Liver (tissue), 9 donors: ENCODE data around the gene SPECC1. TPM values are rescaled to one million over a fixed set of nuclear protein-coding genes. Genes with fewer than 3 reads are reported as not detected.
A peak's percentile ranks its signal among the peaks of the same experiment; 100 is the strongest.

Experiments
- DNase-seq: peaks from one replicate; pipeline ENCODE4 v3.0.0-alpha.2; 2017; ENCODE audit warnings: low spot score
- H3K27ac ChIP-seq, 2 donors: one replicate each; pipeline ENCODE4 v1.7.0; 2013; ENCODE audit warnings: inconsistent platforms in 2 of 2, low read length in 2 of 2, control low read depth in 1 of 2, low read depth in 1 of 2, mild to moderate bottlenecking in 1 of 2
- H3K27me3 ChIP-seq, 4 donors: one replicate each; pipeline versions ENCODE4 v1.6.1 to v1.7.0; 2013; ENCODE audit warnings: low read length in 3 of 4, inconsistent platforms in 1 of 4, mild to moderate bottlenecking in 1 of 4, moderate library complexity in 1 of 4; ENCODE audit not compliant: control insufficient read depth in 4 of 4, insufficient read depth in 4 of 4
- H3K36me3 ChIP-seq, 4 donors: one replicate each; pipeline versions ENCODE4 v1.6.1 to v1.7.0; 2013; ENCODE audit warnings: low read length in 3 of 4, mild to moderate bottlenecking in 3 of 4, low read depth in 1 of 4, moderate library complexity in 1 of 4; ENCODE audit not compliant: control insufficient read depth in 4 of 4, insufficient read depth in 3 of 4
- H3K4me1 ChIP-seq, 4 donors: one replicate each; pipeline versions ENCODE4 v1.6.1 to v1.7.0; 2013; ENCODE audit warnings: low read length in 3 of 4, mild to moderate bottlenecking in 3 of 4, moderate library complexity in 1 of 4; ENCODE audit not compliant: control insufficient read depth in 4 of 4, insufficient read depth in 4 of 4
- H3K4me3 ChIP-seq, 3 donors: one replicate each; pipeline versions ENCODE4 v1.6.1 to v1.7.0; 2013; ENCODE audit warnings: low read length in 3 of 3, control low read depth in 1 of 3, low read depth in 1 of 3, mild to moderate bottlenecking in 1 of 3
- H3K9ac ChIP-seq, 2 donors: one replicate each; pipeline ENCODE4 v1.7.0; 2013; ENCODE audit warnings: low read length in 2 of 2, mild to moderate bottlenecking in 2 of 2, moderate library complexity in 2 of 2, control low read depth in 1 of 2, low read depth in 1 of 2
- H3K9me3 ChIP-seq, 4 donors: one replicate each; pipeline versions ENCODE4 v1.6.1 to v1.7.0; 2013; ENCODE audit warnings: low read length in 3 of 4; ENCODE audit not compliant: control insufficient read depth in 4 of 4
- HNF4G ChIP-seq: IDR thresholded peaks from 2 replicates; pipeline ENCODE4 v1.6.1; 2016; ENCODE audit warnings: antibody characterized with exemption
- RAD21 ChIP-seq, 2 donors: IDR thresholded peaks; 2 replicates each; pipeline ENCODE4 v1.6.1; 2016; ENCODE audit warnings: antibody characterized with exemption in 2 of 2, mild to moderate bottlenecking in 2 of 2
- RXRA ChIP-seq, 2 donors: IDR thresholded peaks; 2 replicates each; pipeline ENCODE4 v1.6.1; 2017 to 2018; ENCODE audit warnings: antibody characterized with exemption in 2 of 2, mild to moderate bottlenecking in 1 of 2
- SP1 ChIP-seq: IDR thresholded peaks from 2 replicates; pipeline ENCODE4 v1.6.1; 2018; ENCODE audit warnings: antibody characterized with exemption, mild to moderate bottlenecking
- YY1 ChIP-seq: IDR thresholded peaks from 2 replicates; pipeline ENCODE4 v1.6.1; 2016; ENCODE audit warnings: antibody characterized with exemption, mild to moderate bottlenecking
- WGBS: extraction: QIAGEN DNeasy Blood & Tissue Kit; methylation state at CpG from one replicate; pipeline ENCODE4 v1.1.7; 2013; 5-methylcytosine and 5-hydroxymethylcytosine counted together
- polyA plus RNA-seq, 2 donors: library from polyadenylated mRNA; stranded (reverse) in 1 of 2; unstranded in 1 of 2; fragments of 200-250 nt in 1 of 2; fragments of >200 nt in 1 of 2; fragmentation: Nextera tagmentation in 1 of 2; extraction: Ambion mirVana in 1 of 2; gene quantifications; one replicate each; pipeline versions ENCODE4 v1.2.1 to v1.2.3, GENCODE V29; 2013 to 2015
- total RNA-seq, 2 donors: library from RNA; depleted of rRNA; stranded (reverse); fragments of >200 nt; gene quantifications; one replicate each; pipeline ENCODE4 v1.2.3, GENCODE V29; 2014
- TF ChIP-seq, protein P1 (sequence below): IDR thresholded peaks from 2 replicates; pipeline ENCODE4 v1.6.1; 2016; ENCODE audit warnings: antibody characterized with exemption, mild to moderate bottlenecking
- TF ChIP-seq, protein P2 (sequence below): IDR thresholded peaks from 2 replicates; pipeline ENCODE4 v1.6.1; 2016; ENCODE audit warnings: antibody characterized with exemption
- TF ChIP-seq, protein P3 (sequence below): fragments of 150-350 bp; IDR thresholded peaks from 2 replicates; pipeline ENCODE4 v1.5.1; 2017; ENCODE audit warnings: improper control_type of control experiment, low read depth, low read length; ENCODE audit not compliant: missing input control
- donor health status: healthy.
- donor health status: healthy.
- donor health status: healthy.
- donor health status: healthy.
- donor health status: healthy.

The SPECC1 gene
- total and polyA plus RNA-seq, 4 donors, result 0.36 to 70.3 (median 1.8) TPM

DNA sequence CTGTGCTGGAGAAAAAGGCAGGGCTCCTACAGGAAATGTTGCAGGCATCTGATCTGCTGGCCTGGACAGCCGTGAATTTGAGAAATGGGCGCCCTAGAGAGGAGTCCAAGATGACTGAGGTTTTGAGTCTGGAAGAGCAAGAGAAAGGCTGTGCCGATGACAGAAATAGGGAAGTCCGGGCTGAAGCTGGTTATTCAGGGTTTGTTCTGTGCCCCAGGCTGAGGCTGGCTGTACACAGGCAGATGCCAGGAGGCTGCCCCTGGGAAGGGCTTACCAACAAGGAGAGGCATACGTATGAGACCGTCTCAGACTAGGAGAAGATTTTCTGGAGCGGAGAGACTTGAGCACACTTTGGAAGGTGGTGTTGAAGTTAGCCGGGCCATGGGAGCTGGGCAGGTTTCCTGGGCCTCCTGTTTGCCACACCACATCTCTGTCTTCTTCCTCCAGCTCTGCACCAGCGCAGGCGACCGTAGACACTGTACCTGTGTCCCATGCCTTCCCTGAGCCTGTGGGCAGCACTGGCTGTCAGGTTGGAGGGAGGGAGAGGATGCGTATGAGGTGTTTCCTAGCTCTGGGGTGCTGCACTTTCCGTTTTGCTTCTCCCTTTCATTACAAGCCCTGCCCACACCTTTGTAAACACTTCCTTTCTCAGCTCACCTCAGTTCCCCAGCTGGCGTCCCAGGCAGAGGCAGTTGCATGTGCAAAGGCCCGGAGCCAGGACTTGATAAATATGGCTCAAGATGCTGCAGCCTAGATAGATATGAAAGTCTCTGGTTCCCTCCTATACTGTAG lies 80.8 kb downstream of the SPECC1 start (continued):
- TF ChIP-seq, protein P1, sequence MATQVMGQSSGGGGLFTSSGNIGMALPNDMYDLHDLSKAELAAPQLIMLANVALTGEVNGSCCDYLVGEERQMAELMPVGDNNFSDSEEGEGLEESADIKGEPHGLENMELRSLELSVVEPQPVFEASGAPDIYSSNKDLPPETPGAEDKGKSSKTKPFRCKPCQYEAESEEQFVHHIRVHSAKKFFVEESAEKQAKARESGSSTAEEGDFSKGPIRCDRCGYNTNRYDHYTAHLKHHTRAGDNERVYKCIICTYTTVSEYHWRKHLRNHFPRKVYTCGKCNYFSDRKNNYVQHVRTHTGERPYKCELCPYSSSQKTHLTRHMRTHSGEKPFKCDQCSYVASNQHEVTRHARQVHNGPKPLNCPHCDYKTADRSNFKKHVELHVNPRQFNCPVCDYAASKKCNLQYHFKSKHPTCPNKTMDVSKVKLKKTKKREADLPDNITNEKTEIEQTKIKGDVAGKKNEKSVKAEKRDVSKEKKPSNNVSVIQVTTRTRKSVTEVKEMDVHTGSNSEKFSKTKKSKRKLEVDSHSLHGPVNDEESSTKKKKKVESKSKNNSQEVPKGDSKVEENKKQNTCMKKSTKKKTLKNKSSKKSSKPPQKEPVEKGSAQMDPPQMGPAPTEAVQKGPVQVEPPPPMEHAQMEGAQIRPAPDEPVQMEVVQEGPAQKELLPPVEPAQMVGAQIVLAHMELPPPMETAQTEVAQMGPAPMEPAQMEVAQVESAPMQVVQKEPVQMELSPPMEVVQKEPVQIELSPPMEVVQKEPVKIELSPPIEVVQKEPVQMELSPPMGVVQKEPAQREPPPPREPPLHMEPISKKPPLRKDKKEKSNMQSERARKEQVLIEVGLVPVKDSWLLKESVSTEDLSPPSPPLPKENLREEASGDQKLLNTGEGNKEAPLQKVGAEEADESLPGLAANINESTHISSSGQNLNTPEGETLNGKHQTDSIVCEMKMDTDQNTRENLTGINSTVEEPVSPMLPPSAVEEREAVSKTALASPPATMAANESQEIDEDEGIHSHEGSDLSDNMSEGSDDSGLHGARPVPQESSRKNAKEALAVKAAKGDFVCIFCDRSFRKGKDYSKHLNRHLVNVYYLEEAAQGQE, result no peak

DNA sequence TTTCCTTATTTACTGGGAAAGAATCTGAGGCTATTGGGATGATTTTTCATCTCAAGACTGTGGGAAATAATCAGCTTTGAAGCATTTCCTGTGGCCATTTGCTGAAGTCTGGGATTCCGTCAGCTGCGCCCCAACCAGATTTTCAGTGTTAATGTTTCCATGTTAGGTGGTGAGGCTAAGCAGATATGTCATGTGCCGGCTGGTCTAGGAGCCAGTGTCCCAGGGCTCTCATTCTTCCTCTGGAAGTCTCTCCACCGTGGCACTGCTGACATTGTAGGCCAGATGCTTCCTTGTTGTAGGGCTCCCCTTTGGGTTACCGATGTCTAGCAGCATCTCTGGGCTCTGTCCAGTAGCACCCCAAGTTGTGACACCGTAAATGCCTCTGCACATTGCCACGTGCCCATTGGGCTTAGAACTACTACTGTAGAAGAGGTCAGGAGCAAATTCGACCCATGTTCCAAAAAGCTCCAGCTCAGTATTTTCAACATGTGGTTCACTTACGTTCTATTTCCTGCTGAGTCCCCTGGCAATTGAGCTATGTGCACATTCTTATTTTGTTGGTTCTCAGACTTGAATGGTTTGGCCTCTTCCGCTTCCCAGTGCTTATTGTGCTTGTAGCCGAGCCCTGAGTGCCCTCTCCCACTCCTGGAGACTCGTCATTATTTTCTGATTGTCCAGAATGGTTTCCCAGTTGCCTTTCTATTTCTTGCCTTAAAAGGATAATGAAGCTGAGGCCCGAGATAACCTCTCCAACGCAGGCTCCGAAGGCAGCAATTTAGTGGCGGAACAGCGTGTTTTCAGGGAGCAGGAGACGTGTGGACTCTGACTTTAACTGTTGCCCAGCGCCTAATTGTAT lies 82.2 kb downstream of the SPECC1 start:
- Histone ChIP-seq H3K4me3 (no peak overlapping the region), H3K27ac (peak overlapping the region; percentile 50 to 62), H3K9ac (no peak overlapping the region), H3K36me3 (no peaks in the 10 kb centered on the region), H3K27me3 (peaks cover 0 to 7% (median 0%) of the 10 kb centered on the region in 4 donors), H3K9me3 (no peaks in the 10 kb centered on the region), H3K4me1 (no peaks in the 10 kb centered on the region)
- WGBS, result 65% methylated on average over 19 of the region's 19 CpGs
- TF ChIP-seq RAD21 (IDR thresholded peaks at IDR 0.05) (no peak), RXRA (IDR thresholded peaks at IDR 0.05) (peak; percentile 56 to 59), HNF4G (no peak), YY1 (peak; percentile 18), SP1 (peak; percentile 6)
- TF ChIP-seq, protein P2, sequence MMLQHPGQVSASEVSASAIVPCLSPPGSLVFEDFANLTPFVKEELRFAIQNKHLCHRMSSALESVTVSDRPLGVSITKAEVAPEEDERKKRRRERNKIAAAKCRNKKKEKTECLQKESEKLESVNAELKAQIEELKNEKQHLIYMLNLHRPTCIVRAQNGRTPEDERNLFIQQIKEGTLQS, result no peak
- TF ChIP-seq, protein P1, result peak; percentile 36
- TF ChIP-seq, protein P3, sequence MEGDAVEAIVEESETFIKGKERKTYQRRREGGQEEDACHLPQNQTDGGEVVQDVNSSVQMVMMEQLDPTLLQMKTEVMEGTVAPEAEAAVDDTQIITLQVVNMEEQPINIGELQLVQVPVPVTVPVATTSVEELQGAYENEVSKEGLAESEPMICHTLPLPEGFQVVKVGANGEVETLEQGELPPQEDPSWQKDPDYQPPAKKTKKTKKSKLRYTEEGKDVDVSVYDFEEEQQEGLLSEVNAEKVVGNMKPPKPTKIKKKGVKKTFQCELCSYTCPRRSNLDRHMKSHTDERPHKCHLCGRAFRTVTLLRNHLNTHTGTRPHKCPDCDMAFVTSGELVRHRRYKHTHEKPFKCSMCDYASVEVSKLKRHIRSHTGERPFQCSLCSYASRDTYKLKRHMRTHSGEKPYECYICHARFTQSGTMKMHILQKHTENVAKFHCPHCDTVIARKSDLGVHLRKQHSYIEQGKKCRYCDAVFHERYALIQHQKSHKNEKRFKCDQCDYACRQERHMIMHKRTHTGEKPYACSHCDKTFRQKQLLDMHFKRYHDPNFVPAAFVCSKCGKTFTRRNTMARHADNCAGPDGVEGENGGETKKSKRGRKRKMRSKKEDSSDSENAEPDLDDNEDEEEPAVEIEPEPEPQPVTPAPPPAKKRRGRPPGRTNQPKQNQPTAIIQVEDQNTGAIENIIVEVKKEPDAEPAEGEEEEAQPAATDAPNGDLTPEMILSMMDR, result no peak
- no peak for DNase-seq
